Right ventricle myocardium superior (tissue), 1 donor: ENCODE measurements around the gene IFT122. TPM values are rescaled to one million over a fixed set of nuclear protein-coding genes. Genes with fewer than 3 reads are reported as not detected.
A peak's percentile ranks its signal among the peaks of the same experiment; 100 is the strongest.
"Not testable (repeated sequence)": the region's sequence is repeated elsewhere in the genome, so short reads cannot be mapped to it uniquely, and the experiment has no call there.

ENCODE experiments used
- ATAC-seq: fragments of 200-7000 bp; cut with Tn5 transposase; one replicate; pipeline ENCODE4 v1.9.1; 2020; ENCODE audit warnings: mild to moderate bottlenecking; ENCODE audit not compliant: poor library complexity
- DNase-seq: peaks from one replicate; pipeline ENCODE4 v3.0.0-alpha.2; 2020
- intact Hi-C: fragments of 100-400 bp; cut with DNase I; formaldehyde crosslinking; loops from one replicate; pipeline ENCODE4 v1.11.2; 2022
- total RNA-seq: library from RNA; stranded (reverse); fragmentation: NEBNext Ultra II Directional; extraction: Animal tissue kit (Norgen Biotek cat#: 25700); gene quantifications from one replicate; pipeline ENCODE4 v1.2.1, GENCODE V29; 2021
- donor health status: DM: no; HTN: yes; CAD: no; lungs with severe emphysema.

IFT122 gene
- total RNA-seq, 1 donor from 2014 or later: 19.3 TPM

GRCh38 chr3:129412542-129413198 is 27.4 kb upstream of the IFT122 start:
- ATAC-seq: no peak
- intact Hi-C loops: no loop called here
- DNase-seq: no peak

- ATAC-seq, DNase-seq, intact Hi-C loops: not testable (repeated sequence)
Observed at GRCh38 chr3:129413238-129413637, 26.8 kb upstream of the IFT122 start.

GRCh38 chr3:129413687-129414506 is 26.1 kb upstream of the IFT122 start:
- peak; percentile 32 for ATAC-seq
- intact Hi-C loops: no loop called here
- DNase-seq: no peak

- DNase-seq: no peak
- intact Hi-C loops: no loop called here
- no peak for ATAC-seq
Observed at GRCh38 chr3:129415378-129415777, 24.6 kb upstream of the IFT122 start.

- intact Hi-C loops: no loop called here
- ATAC-seq (no peak), DNase-seq (no peak)
Observed at GRCh38 chr3:129415830-129416229, 24.2 kb upstream of the IFT122 start.

GRCh38 chr3:129416415-129416814 is 23.6 kb upstream of the IFT122 start:
- DNase-seq (no peak), ATAC-seq (no peak)
- intact Hi-C loops: no loop called here

GRCh38 chr3:129417326-129417725 is 22.7 kb upstream of the IFT122 start:
- DNase-seq: no peak
- ATAC-seq: peak; percentile 59
- intact Hi-C loops: no loop called here

- no peak for DNase-seq
- intact Hi-C loops: no loop called here
- no peak for ATAC-seq
Observed at GRCh38 chr3:129418041-129418973, 21.7 kb upstream of the IFT122 start.

- no peak for DNase-seq
- intact Hi-C loops: no loop called here
- no peak for ATAC-seq
Observed at GRCh38 chr3:129419476-129419875, 20.5 kb upstream of the IFT122 start.

GRCh38 chr3:129421236-129421883 is 18.7 kb upstream of the IFT122 start:
- DNase-seq (no peak), ATAC-seq (no peak)
- intact Hi-C loops: no loop called here

GRCh38 chr3:129421988-129422745 is 17.9 kb upstream of the IFT122 start:
- ATAC-seq (no peak), DNase-seq (no peak)
- intact Hi-C loops: no loop called here

GRCh38 chr3:129422897-129423296 is 17.1 kb upstream of the IFT122 start:
- intact Hi-C loops: no loop called here
- ATAC-seq: no peak
- DNase-seq: no peak

- intact Hi-C loops: no loop called here
- no peak for DNase-seq
- ATAC-seq: no peak
Observed at GRCh38 chr3:129424185-129424841, 15.7 kb upstream of the IFT122 start.

- ATAC-seq: no peak
Observed at GRCh38 chr3:129425213-129425612, 14.8 kb upstream of the IFT122 start.

GRCh38 chr3:129425619-129426018 is 14.4 kb upstream of the IFT122 start:
- intact Hi-C loops: no loop called here
- no peak for DNase-seq
- ATAC-seq: no peak

More at GRCh38 chr3:129425213-129425612, 14.8 kb upstream of the IFT122 start:
- intact Hi-C loops: no loop called here
- no peak for DNase-seq

- ATAC-seq (peak; percentile 8), DNase-seq (no peak)
- intact Hi-C loops: no loop called here
Observed at GRCh38 chr3:129428007-129428375, 12.0 kb upstream of the IFT122 start.

GRCh38 chr3:129428376-129429079 is 11.5 kb upstream of the IFT122 start, which contains the start of gene EFCAB12:
TSS of gene EFCAB12 (minus strand) at chr3:129428636. CDS start at chr3:129428488, 148 bp downstream.
- intact Hi-C loops: no loop called here
- peak; percentile 99 for ATAC-seq
- DNase-seq: peak; percentile 98
